Karpas-422 (cell line): ENCODE measurements around the gene LRRC15. TPM values are rescaled to one million over a fixed set of nuclear protein-coding genes. Genes with fewer than 3 reads are reported as not detected.

Source experiments
- DNase-seq: peaks from one replicate; pipeline ENCODE4 v3.0.0-alpha.2; 2015
- H2AFZ ChIP-seq: fragments of 200-600 bp; sonication (generic); 2 replicates; pipeline ENCODE4 v1.6.1; 2014; ENCODE audit warnings: antibody characterized with exemption, low read length, mixed read lengths
- H3K27ac ChIP-seq: fragments of 200-600 bp; sonication (generic); 2 replicates; pipeline ENCODE4 v1.5.1; 2014; ENCODE audit warnings: mild to moderate bottlenecking, low read length, moderate library complexity
- H3K27me3 ChIP-seq: fragments of 200-600 bp; sonication (generic); 2 replicates; pipeline ENCODE4 v1.6.1; 2014; ENCODE audit warnings: low read length, mixed read lengths
- H3K36me3 ChIP-seq: fragments of 200-600 bp; sonication (generic); 2 replicates; pipeline ENCODE4 v1.6.1; 2014; ENCODE audit warnings: low read length, mixed read lengths; ENCODE audit not compliant: insufficient read depth
- H3K4me1 ChIP-seq: fragments of 200-600 bp; sonication (generic); 2 replicates; pipeline ENCODE4 v1.6.1; 2014; ENCODE audit warnings: mild to moderate bottlenecking, low read length, mixed read lengths
- H3K4me2 ChIP-seq: fragments of 200-600 bp; sonication (generic); 2 replicates; pipeline ENCODE4 v1.6.1; 2014; ENCODE audit warnings: low read length, low read depth, mild to moderate bottlenecking; ENCODE audit not compliant: poor library complexity, severe bottlenecking
- H3K4me3 ChIP-seq: fragments of 200-600 bp; sonication (generic); 2 replicates; pipeline ENCODE4 v1.5.1; 2014; ENCODE audit warnings: mild to moderate bottlenecking, antibody characterized with exemption, low read length, mixed read lengths
- H3K79me2 ChIP-seq: fragments of 200-600 bp; sonication (generic); 2 replicates; pipeline ENCODE4 v1.6.1; 2014; ENCODE audit warnings: mild to moderate bottlenecking, low read length, mixed read lengths
- H3K9ac ChIP-seq: fragments of 200-600 bp; sonication (generic); 2 replicates; pipeline ENCODE4 v1.6.0; 2014; ENCODE audit warnings: low read length
- H3K9me2 ChIP-seq: fragments of 200-600 bp; sonication (generic), shearing (Covaris generic); replicated peaks from 2 replicates; pipeline ENCODE4 v1.6.0; 2014; ENCODE audit warnings: mild to moderate bottlenecking, low read length, moderate library complexity; ENCODE audit not compliant: insufficient read depth
- H3K9me3 ChIP-seq: fragments of 300-700, 200-600 bp; sonication (generic); 2 replicates; pipeline ENCODE4 v1.6.1; 2014; ENCODE audit warnings: low read length, mixed read lengths
- H4K20me1 ChIP-seq: fragments of 200-600 bp; sonication (generic); 2 replicates; pipeline ENCODE4 v1.6.1; 2014; ENCODE audit warnings: mild to moderate bottlenecking, antibody characterized with exemption, low read length, low read depth; ENCODE audit not compliant: insufficient read depth
- total RNA-seq: library from RNA; depleted of rRNA; stranded (reverse); fragments of >200 nt; shearing (Covaris generic); gene quantifications from 2 replicates; pipeline ENCODE4 v1.2.3, GENCODE V29; 2014; ENCODE audit warnings: low replicate concordance

Gene LRRC15
- total RNA-seq, 1 experiment from 2014 or later, result not detected

GRCh38 chr3:194389269-194389668, 19.7 kb upstream of the LRRC15 start:
- no peak overlapping the region for H2AFZ ChIP-seq
- no peak overlapping the region for H3K9ac ChIP-seq
- H3K9me3 ChIP-seq, result no peaks in the 10 kb centered on the region
- no peak overlapping the region for H3K4me3 ChIP-seq
- no peaks in the 10 kb centered on the region for H3K9me2 ChIP-seq
- no peak overlapping the region for H3K4me2 ChIP-seq
- H3K79me2 ChIP-seq, result no peaks in the 10 kb centered on the region
- no peaks in the 10 kb centered on the region for H3K36me3 ChIP-seq
- no peaks in the 10 kb centered on the region for H3K4me1 ChIP-seq
- no peak overlapping the region for H3K27ac ChIP-seq
- no peaks in the 10 kb centered on the region for H3K27me3 ChIP-seq
- no peak for DNase-seq
- no peaks in the 10 kb centered on the region for H4K20me1 ChIP-seq

- H3K4me3 ChIP-seq, result no peak overlapping the region
- no peaks in the 10 kb centered on the region for H3K36me3 ChIP-seq
- no peak overlapping the region for H2AFZ ChIP-seq
- H3K9me3 ChIP-seq, result no peaks in the 10 kb centered on the region
- no peaks in the 10 kb centered on the region for H4K20me1 ChIP-seq
- no peak overlapping the region for H3K4me2 ChIP-seq
- no peaks in the 10 kb centered on the region for H3K4me1 ChIP-seq
- H3K27me3 ChIP-seq, result no peaks in the 10 kb centered on the region
- no peak for DNase-seq
- H3K9me2 ChIP-seq, result no peaks in the 10 kb centered on the region
- no peaks in the 10 kb centered on the region for H3K79me2 ChIP-seq
- no peak overlapping the region for H3K9ac ChIP-seq
- no peak overlapping the region for H3K27ac ChIP-seq
Measured at GRCh38 chr3:194387926-194388418, 18.4 kb upstream of the LRRC15 start.

GRCh38 chr3:194387276-194387675, 17.7 kb upstream of the LRRC15 start:
- Histone ChIP-seq H3K9me3 (no peaks in the 10 kb centered on the region), H3K27me3 (no peaks in the 10 kb centered on the region), H3K36me3 (no peaks in the 10 kb centered on the region), H3K79me2 (no peaks in the 10 kb centered on the region), H3K27ac (no peak overlapping the region), H2AFZ (no peak overlapping the region), H3K4me3 (no peak overlapping the region), H4K20me1 (no peaks in the 10 kb centered on the region), H3K4me2 (no peak overlapping the region), H3K9me2 (no peaks in the 10 kb centered on the region), H3K4me1 (no peaks in the 10 kb centered on the region), H3K9ac (no peak overlapping the region)
- DNase-seq, result no peak

- H3K4me3 ChIP-seq, result no peak overlapping the region
- no peak overlapping the region for H3K4me2 ChIP-seq
- DNase-seq, result no peak
- no peaks in the 10 kb centered on the region for H3K36me3 ChIP-seq
- no peaks in the 10 kb centered on the region for H3K27me3 ChIP-seq
- H3K9me3 ChIP-seq, result no peaks in the 10 kb centered on the region
- no peaks in the 10 kb centered on the region for H3K9me2 ChIP-seq
- no peaks in the 10 kb centered on the region for H3K4me1 ChIP-seq
- no peak overlapping the region for H3K27ac ChIP-seq
- H3K79me2 ChIP-seq, result no peaks in the 10 kb centered on the region
- no peak overlapping the region for H3K9ac ChIP-seq
- H4K20me1 ChIP-seq, result no peaks in the 10 kb centered on the region
- H2AFZ ChIP-seq, result no peak overlapping the region
Measured at GRCh38 chr3:194386648-194387047, 17.1 kb upstream of the LRRC15 start.

GRCh38 chr3:194386066-194386465, 16.5 kb upstream of the LRRC15 start:
- H3K9me3 ChIP-seq, result no peaks in the 10 kb centered on the region
- H3K4me3 ChIP-seq, result no peak overlapping the region
- H3K27ac ChIP-seq, result no peak overlapping the region
- H3K4me1 ChIP-seq, result no peaks in the 10 kb centered on the region
- no peak overlapping the region for H3K4me2 ChIP-seq
- no peaks in the 10 kb centered on the region for H3K79me2 ChIP-seq
- no peaks in the 10 kb centered on the region for H3K9me2 ChIP-seq
- H3K27me3 ChIP-seq, result no peaks in the 10 kb centered on the region
- H2AFZ ChIP-seq, result no peak overlapping the region
- no peak overlapping the region for H3K9ac ChIP-seq
- no peaks in the 10 kb centered on the region for H4K20me1 ChIP-seq
- no peak for DNase-seq
- H3K36me3 ChIP-seq, result no peaks in the 10 kb centered on the region

GRCh38 chr3:194384569-194385001, 15.0 kb upstream of the LRRC15 start:
- H3K27ac ChIP-seq, result no peak overlapping the region
- no peaks in the 10 kb centered on the region for H3K9me3 ChIP-seq
- no peaks in the 10 kb centered on the region for H4K20me1 ChIP-seq
- H3K4me1 ChIP-seq, result no peaks in the 10 kb centered on the region
- H3K36me3 ChIP-seq, result no peaks in the 10 kb centered on the region
- H3K9me2 ChIP-seq, result no peaks in the 10 kb centered on the region
- no peaks in the 10 kb centered on the region for H3K79me2 ChIP-seq
- H3K4me2 ChIP-seq, result no peak overlapping the region
- H3K4me3 ChIP-seq, result no peak overlapping the region
- H2AFZ ChIP-seq, result no peak overlapping the region
- no peak overlapping the region for H3K9ac ChIP-seq
- DNase-seq, result no peak
- no peaks in the 10 kb centered on the region for H3K27me3 ChIP-seq

- H3K36me3 ChIP-seq, result no peaks in the 10 kb centered on the region
- H3K9me2 ChIP-seq, result no peaks in the 10 kb centered on the region
- no peaks in the 10 kb centered on the region; the same call in 1 of the 2 replicates for H3K27me3 ChIP-seq
- H3K9me3 ChIP-seq, result no peaks in the 10 kb centered on the region
- H3K4me1 ChIP-seq, result no peaks in the 10 kb centered on the region
- DNase-seq, result no peak
- no peaks in the 10 kb centered on the region for H3K79me2 ChIP-seq
- H3K4me3 ChIP-seq, result no peak overlapping the region
- no peak overlapping the region for H3K4me2 ChIP-seq
- H4K20me1 ChIP-seq, result no peaks in the 10 kb centered on the region
- no peak overlapping the region for H3K27ac ChIP-seq
- H3K9ac ChIP-seq, result no peak overlapping the region
- H2AFZ ChIP-seq, result no peak overlapping the region
Measured at GRCh38 chr3:194384156-194384555, 14.6 kb upstream of the LRRC15 start.

GRCh38 chr3:194383276-194383940, 13.9 kb upstream of the LRRC15 start:
- Histone ChIP-seq H3K4me1 (no peaks in the 10 kb centered on the region), H3K4me3 (no peak overlapping the region), H3K4me2 (no peak overlapping the region), H3K79me2 (no peaks in the 10 kb centered on the region), H2AFZ (no peak overlapping the region), H3K27me3 (no peaks in the 10 kb centered on the region; the same call in 1 of the 2 replicates), H4K20me1 (no peaks in the 10 kb centered on the region), H3K9ac (no peak overlapping the region), H3K27ac (no peak overlapping the region), H3K9me3 (no peaks in the 10 kb centered on the region), H3K9me2 (no peaks in the 10 kb centered on the region), H3K36me3 (no peaks in the 10 kb centered on the region)
- DNase-seq, result no peak
